K562 (cell line): ENCODE data around the gene ZNF672. TPM values are rescaled to one million over a fixed set of nuclear protein-coding genes. Genes with fewer than 3 reads are reported as not detected.

Experiments
- ATAC-seq: fragments of 200-7000 bp; cut with Tn5 transposase; 3 replicates; pipeline ENCODE4 v1.9.1; 2020; ENCODE audit warnings: moderate library complexity
- BruUV-seq: library from RNA; stranded (reverse); fragments of 400-500 nt; replicated peaks from 2 replicates; lab custom pipeline; 2021; lab: Mats Ljungman, UMichigan
- CTCF ChIA-PET: fragments of 300-600 bp; formaldehyde crosslinking; extraction: SDS; loops from one replicate; lab custom pipeline; 2021; ENCODE audit warnings: low intra/inter-chr PET ratio; lab: Yijun Ruan, JAX
- POLR2A ChIA-PET: fragments of 300-600, 350-650 bp; sonication (Branson Sonifier 250); formaldehyde crosslinking; extraction: SDS; loops from one replicate; lab custom pipeline; 2021; ENCODE audit warnings: antibody characterized with exemption, inconsistent platforms; lab: Yijun Ruan, JAX
- DNase-seq, 4 experiments: peaks; one replicate each; pipeline versions ENCODE4 v3.0.0 to v3.0.0-alpha.2; 2011 to 2018; ENCODE audit warnings: low spot score in 3 of 4, mixed read lengths in 3 of 4; ENCODE audit errors: extremely low read depth in 1 of 4
- FAIRE-seq: peaks from 2 replicates; lab custom pipeline; 2011; peaks lifted over from hg19 to GRCh38; lab: Jason Lieb, UNC
- H2AFZ ChIP-seq: 2 replicates; pipeline ENCODE4 v1.6.0; 2011; ENCODE audit warnings: low read depth, low read length, control low read depth, inconsistent platforms
- H3K27ac ChIP-seq: fragments of 200-600 bp; 3 replicates; pipeline ENCODE4 v1.8.0; 2011; ENCODE audit warnings: low read depth, mild to moderate bottlenecking, control low read depth, inconsistent platforms, low read length, moderate library complexity, mixed read lengths; ENCODE audit errors: extremely low read depth
- H3K27me3 ChIP-seq, 2 experiments: fragments of 300-600 bp in 1 of 2; 2 replicates in 1 of 2; 3 replicates in 1 of 2; pipeline versions ENCODE4 v1.6.0 to v1.8.0; 2011; ENCODE audit warnings: inconsistent platforms in 2 of 2, low read length in 2 of 2, mild to moderate bottlenecking in 1 of 2, mixed read lengths in 1 of 2, moderate library complexity in 1 of 2; ENCODE audit not compliant: control insufficient read depth in 2 of 2, insufficient read depth in 2 of 2
- H3K36me3 ChIP-seq: fragments of 300-600 bp; 3 replicates; pipeline ENCODE4 v1.8.0; 2011; ENCODE audit warnings: mild to moderate bottlenecking, low read length, inconsistent platforms; ENCODE audit not compliant: control insufficient read depth, insufficient read depth
- H3K4me1 ChIP-seq, 2 experiments: fragments of 200-600 bp in 1 of 2; replicated peaks in 1 of 2; 2 replicates in 1 of 2; 3 replicates in 1 of 2; pipeline versions ENCODE4 v1.5.1 to v1.8.0; 2011; ENCODE audit warnings: inconsistent platforms in 2 of 2, low read length in 2 of 2, mild to moderate bottlenecking in 1 of 2, mixed read lengths in 1 of 2, moderate library complexity in 1 of 2; ENCODE audit not compliant: control insufficient read depth in 2 of 2, insufficient read depth in 2 of 2
- H3K4me2 ChIP-seq: 2 replicates; pipeline ENCODE4 v1.6.1; 2011; ENCODE audit warnings: low read length, control low read depth, inconsistent platforms, mixed read lengths; ENCODE audit not compliant: insufficient read depth
- H3K4me3 ChIP-seq: fragments of 200-600 bp; sonication (generic), shearing (Covaris generic); 2 replicates; pipeline ENCODE4 v1.5.1; 2016; ENCODE audit warnings: control low read depth, inconsistent platforms
- H3K79me2 ChIP-seq: fragments of 200-600 bp; 3 replicates; pipeline ENCODE4 v1.8.0; 2011; ENCODE audit warnings: low read length, inconsistent platforms; ENCODE audit not compliant: control insufficient read depth, insufficient read depth
- H3K9ac ChIP-seq, 2 experiments: 2 replicates each; pipeline versions ENCODE4 v1.6.0 to v1.6.1; 2011; ENCODE audit warnings: low read depth in 2 of 2, low read length in 2 of 2, control low read depth in 1 of 2, inconsistent platforms in 1 of 2, mild to moderate bottlenecking in 1 of 2, mixed read lengths in 1 of 2; ENCODE audit not compliant: insufficient read depth in 1 of 2
- H3K9me1 ChIP-seq: one replicate; pipeline ENCODE4 v1.6.0; 2011; ENCODE audit warnings: inconsistent platforms, mild to moderate bottlenecking, low read length, moderate library complexity; ENCODE audit not compliant: control insufficient read depth, insufficient read depth
- H3K9me3 ChIP-seq: replicated peaks from 2 replicates; pipeline ENCODE4 v1.5.1; 2011; ENCODE audit warnings: low read depth, low read length, inconsistent platforms; ENCODE audit not compliant: control insufficient read depth, insufficient read depth
- H4K20me1 ChIP-seq: replicated peaks from 2 replicates; pipeline ENCODE4 v1.6.1; 2011; ENCODE audit warnings: low read length, inconsistent platforms, mixed read lengths; ENCODE audit not compliant: control insufficient read depth, insufficient read depth
- FOXK2 ChIP-seq, 2 experiments: fragments of 450-650 bp; IDR thresholded peaks in 1 of 2; conservative IDR thresholded peaks in 1 of 2; 2 replicates each; pipeline ENCODE4 v1.6.1; 2016; ENCODE audit warnings: low read depth in 2 of 2, mild to moderate bottlenecking in 1 of 2
- ILF3 ChIP-seq: fragments of 450-650 bp; IDR thresholded peaks from 2 replicates; pipeline ENCODE4 v1.6.1; 2018; ENCODE audit warnings: antibody characterized with exemption, mild to moderate bottlenecking, moderate library complexity, borderline replicate concordance
- KLF10 ChIP-seq: fragments of 250-450 bp; sonication (Bioruptor Pico); IDR thresholded peaks from 2 replicates; pipeline ENCODE4 v1.6.1; 2021; ENCODE audit warnings: matching md5 sums
- MYBL2 ChIP-seq, 2 experiments: fragments of 450-650 bp in 1 of 2; sonication (generic) in 1 of 2; formaldehyde crosslinking in 1 of 2; IDR thresholded peaks; 2 replicates each; pipeline versions ENCODE4 v1.6.1 to v1.8.1; 2017 to 2022; ENCODE audit warnings: borderline replicate concordance in 1 of 2, inconsistent platforms in 1 of 2, low read depth in 1 of 2, mild to moderate bottlenecking in 1 of 2, missing genetic modification reagents in 1 of 2, moderate library complexity in 1 of 2
- RBFOX2 ChIP-seq: fragments of 200-400 bp; formaldehyde crosslinking; IDR thresholded peaks from 2 replicates; pipeline ENCODE4 v1.6.1; 2017; ENCODE audit warnings: low read depth, mild to moderate bottlenecking, low read length, moderate library complexity
- ZBTB26 ChIP-seq: fragments of 450-650 bp; formaldehyde crosslinking; IDR thresholded peaks from 2 replicates; pipeline ENCODE4 v1.4.0; 2022; ENCODE audit warnings: missing genetic modification characterization
- WGBS: fragments of 100-300 bp; shearing (Covaris generic); methylation state at CpG from one replicate; pipeline ENCODE4 v1.1.6; 2016; ENCODE audit warnings: low coverage, mixed read lengths; ENCODE audit not compliant: insufficient coverage; ENCODE audit errors: missing lambda C conversion rate; 5-methylcytosine and 5-hydroxymethylcytosine counted together
- in situ Hi-C: fragments of 300-500 bp; cut with MboI; formaldehyde crosslinking; loops from 4 replicates; pipeline ENCODE4 v1.15.0; 2018; ENCODE audit warnings: inconsistent platforms, mixed read lengths
- intact Hi-C: fragments of 100-400 bp; cut with micrococcal nuclease; formaldehyde crosslinking; loops from 2 replicates; pipeline ENCODE4 v1.14.2; 2022
- polyA plus RNA-seq, 8 experiments: library from polyadenylated mRNA; depleted of rRNA in 4 of 8; stranded (reverse) in 5 of 8; unstranded in 3 of 8; fragments of >200 nt; fragmentation: Nextera tagmentation in 2 of 8; fragmentation: Illumina TruSeq in 1 of 8; extraction: Ambion mirVana in 2 of 8; extraction: Trizol in 1 of 8; gene quantifications; 2 replicates each; pipeline versions ENCODE4 v1.2.1 to v1.2.3, GENCODE V29; 2011 to 2014; ENCODE audit warnings: inconsistent platforms in 1 of 8, missing spikeins in 1 of 8
- total RNA-seq, 7 experiments: library from RNA; depleted of rRNA in 6 of 7; stranded (reverse); fragments of >200 nt in 6 of 7; fragmentation: Illumina TruSeq in 2 of 7; extraction: Trizol in 2 of 7; gene quantifications; 2 replicates each; pipeline versions ENCODE4 v1.2.1 to v1.2.3, GENCODE V29; 2011 to 2021; ENCODE audit warnings: low replicate concordance in 1 of 7
- TF ChIP-seq, protein P1 (sequence below): sonication (generic); formaldehyde crosslinking; IDR thresholded peaks from 2 replicates; pipeline ENCODE4 v1.8.0; 2022; ENCODE audit warnings: mild to moderate bottlenecking, missing genetic modification reagents

Gene ZNF672
- total and polyA plus RNA-seq, 9 of the 15 experiments (the other 6 are each of a cell fraction or from before 2014, with no cell fraction given) = 1.9 to 57.9 (median 24.1) TPM

DNA sequence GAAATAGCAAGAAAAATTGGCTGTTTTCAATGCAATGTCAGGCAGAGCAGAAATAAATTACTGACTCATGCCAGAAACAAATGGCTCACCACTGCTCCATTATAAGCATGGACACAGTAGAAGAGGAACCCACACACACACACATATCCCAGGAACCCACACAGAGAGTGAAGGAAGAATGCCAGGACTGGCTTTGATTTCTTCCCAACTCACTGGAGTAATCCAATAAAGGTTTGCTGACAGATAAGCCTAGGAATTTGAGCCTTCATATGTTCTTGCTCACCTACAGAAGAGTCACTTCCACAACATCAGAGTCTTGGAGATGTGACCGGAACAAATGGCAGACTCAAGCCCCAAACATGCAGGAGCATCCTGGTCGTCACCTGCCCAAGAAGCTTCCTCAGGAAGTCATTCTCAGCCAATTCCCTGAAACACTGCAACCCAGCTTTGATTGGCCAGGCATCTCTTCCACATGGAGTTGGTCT is 14.5 kb upstream of the ZNF672 start:
- H3K79me2 ChIP-seq = peaks cover 53% of the 10 kb centered on the region
- no peaks in the 10 kb centered on the region for H3K9me3 ChIP-seq
- H3K4me2 ChIP-seq = peak overlapping the region; percentile 100
- H2AFZ ChIP-seq = no peak overlapping the region
- no peak overlapping the region; a peak in 1 of 4 replicates for H3K9ac ChIP-seq
- POLR2A ChIA-PET = interaction anchor here (6.8 kb wide), 1 partner anchor 14 kb away, joined by 78 read pairs; the partner anchor contains the start of gene ZNF672
- no TSS peak for BruUV-seq
- no peak overlapping the region for H3K27ac ChIP-seq
- CTCF ChIA-PET = no interaction called here
- H3K4me1 ChIP-seq = peaks cover 18 to 37% of the 10 kb centered on the region in 2 experiments
- peaks cover 57% of the 10 kb centered on the region; the same call in 2 of the 3 replicates for H3K36me3 ChIP-seq
- intact Hi-C loops = no loop called here
- in situ Hi-C loops = no loop called here
- peaks cover 4% of the 10 kb centered on the region; the same call in 1 of the 2 replicates for H4K20me1 ChIP-seq
- H3K9me1 ChIP-seq = no peaks in the 10 kb centered on the region
- no peak for DNase-seq
- no peaks in the 10 kb centered on the region for H3K27me3 ChIP-seq
- no peak for FAIRE-seq
- TF ChIP-seq FOXK2 (conservative IDR thresholded peaks at IDR 0.05 in 1 of 2, IDR thresholded peaks at IDR 0.05 in 1 of 2; ENCODE audit: low read depth in 2 of 2) (no peak), ZBTB26 (CRISPR knock-in tag) (no peak), KLF10 (CRISPR knock-in tag) (no peak), ILF3 (no peak), MYBL2 (IDR thresholded peaks at IDR 0.05; ENCODE audit: low read depth) (no peak), MYBL2 (CRISPR knock-in tag; IDR thresholded peaks at IDR 0.05; ENCODE audit: borderline replicate concordance) (no peak), RBFOX2 (0 out of 2 replicates have a peak, but pooled peaks have one; percentile 25)
- TF ChIP-seq, protein P1, sequence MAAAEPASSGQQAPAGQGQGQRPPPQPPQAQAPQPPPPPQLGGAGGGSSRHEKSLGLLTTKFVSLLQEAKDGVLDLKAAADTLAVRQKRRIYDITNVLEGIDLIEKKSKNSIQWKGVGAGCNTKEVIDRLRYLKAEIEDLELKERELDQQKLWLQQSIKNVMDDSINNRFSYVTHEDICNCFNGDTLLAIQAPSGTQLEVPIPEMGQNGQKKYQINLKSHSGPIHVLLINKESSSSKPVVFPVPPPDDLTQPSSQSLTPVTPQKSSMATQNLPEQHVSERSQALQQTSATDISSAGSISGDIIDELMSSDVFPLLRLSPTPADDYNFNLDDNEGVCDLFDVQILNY = no peak
- no peak overlapping the region for H3K4me3 ChIP-seq
- ATAC-seq = no peak
- WGBS = 88% methylated on average over 2 of the region's 2 CpGs
